HepG2 (cell line): ENCODE data around the gene NOTUM. TPM values are rescaled to one million over a fixed set of nuclear protein-coding genes. Genes with fewer than 3 reads are reported as not detected.

ENCODE experiments used
- ATAD3A ChIP-seq: sonication (generic); formaldehyde crosslinking; IDR thresholded peaks from 2 replicates; pipeline ENCODE4 v1.4.0; 2020; ENCODE audit warnings: missing genetic modification reagents
- ATF1 ChIP-seq: IDR thresholded peaks from 2 replicates; pipeline ENCODE4 v1.6.1; 2016; ENCODE audit warnings: mild to moderate bottlenecking, control low read depth
- BRD4 ChIP-seq: sonication (generic); formaldehyde crosslinking; IDR thresholded peaks from 2 replicates; pipeline ENCODE4 v1.4.0; 2020; ENCODE audit warnings: missing genetic modification reagents
- ELF1 ChIP-seq: sonication (generic); formaldehyde crosslinking; IDR thresholded peaks from 2 replicates; pipeline ENCODE4 v1.4.0; 2020; ENCODE audit warnings: missing genetic modification reagents
- FOXM1 ChIP-seq: sonication (generic); formaldehyde crosslinking; IDR thresholded peaks from 2 replicates; pipeline ENCODE4 v1.5.0; 2020; ENCODE audit warnings: missing genetic modification reagents
- KMT2A ChIP-seq: sonication (generic); formaldehyde crosslinking; IDR thresholded peaks from 2 replicates; pipeline ENCODE4 v1.4.0; 2020; ENCODE audit warnings: missing genetic modification reagents
- POLR2AphosphoS5 ChIP-seq: IDR thresholded peaks from 2 replicates; pipeline ENCODE4 v1.6.1; 2012; ENCODE audit warnings: low read depth, low read length
- SIN3B ChIP-seq: fragments of 150-350 bp; IDR thresholded peaks from 2 replicates; pipeline ENCODE4 v1.6.1; 2014; ENCODE audit warnings: low read length
- SNRNP70 ChIP-seq: fragments of 200-400 bp; formaldehyde crosslinking; IDR thresholded peaks from 2 replicates; pipeline ENCODE4 v1.6.1; 2017; ENCODE audit warnings: mild to moderate bottlenecking, low read depth, low read length, moderate library complexity
- SOX5 ChIP-seq: IDR thresholded peaks from 2 replicates; pipeline ENCODE4 v1.6.1; 2016; ENCODE audit warnings: borderline replicate concordance
- TBL1XR1 ChIP-seq: fragments of 150-350 bp; IDR thresholded peaks from 2 replicates; pipeline ENCODE4 v1.6.1; 2014; ENCODE audit warnings: borderline replicate concordance, low read length; ENCODE audit not compliant: partially characterized antibody
- TRIM24 ChIP-seq: sonication (generic); formaldehyde crosslinking; IDR thresholded peaks from 2 replicates; pipeline ENCODE4 v1.8.0; 2022; ENCODE audit warnings: mild to moderate bottlenecking, missing genetic modification reagents
- ZBTB38 ChIP-seq: sonication (generic); formaldehyde crosslinking; IDR thresholded peaks from 2 replicates; pipeline ENCODE4 v1.5.1; 2020; ENCODE audit warnings: mild to moderate bottlenecking, missing genetic modification reagents
- ZBTB8A ChIP-seq: sonication (generic); formaldehyde crosslinking; IDR thresholded peaks from 2 replicates; pipeline ENCODE4 v1.4.0; 2020; ENCODE audit warnings: mild to moderate bottlenecking, low read depth, missing genetic modification reagents, borderline replicate concordance
- ZNF292 ChIP-seq: sonication (generic); formaldehyde crosslinking; IDR thresholded peaks from 2 replicates; pipeline ENCODE4 v1.8.1; 2022; ENCODE audit warnings: mild to moderate bottlenecking, low read depth, missing genetic modification reagents, borderline replicate concordance
- ZNF563 ChIP-seq: sonication (generic); formaldehyde crosslinking; IDR thresholded peaks from 2 replicates; pipeline ENCODE4 v1.8.0; 2022; ENCODE audit warnings: mild to moderate bottlenecking, moderate library complexity, missing genetic modification reagents
- polyA plus RNA-seq, 8 experiments: library from polyadenylated mRNA; depleted of rRNA in 3 of 8; stranded (reverse) in 7 of 8; unstranded in 1 of 8; fragments of >200 nt; fragmentation: Illumina TruSeq in 4 of 8; extraction: Trizol in 4 of 8; gene quantifications; 2 replicates each; pipeline versions ENCODE4 v1.2.1 to v1.2.3, GENCODE V29; 2011 to 2016; ENCODE audit warnings: low read depth in 4 of 8, missing spikeins in 1 of 8, mixed read lengths in 1 of 8; ENCODE audit not compliant: insufficient read depth in 1 of 8
- total RNA-seq, 5 experiments: library from RNA; depleted of rRNA; stranded (reverse); fragments of >200 nt; fragmentation: Illumina TruSeq; extraction: Trizol; gene quantifications; 2 replicates each; pipeline ENCODE4 v1.2.3, GENCODE V29; 2016; ENCODE audit warnings: low read depth in 1 of 5
- TF ChIP-seq, protein P1 (sequence below): sonication (generic); formaldehyde crosslinking; IDR thresholded peaks from 2 replicates; pipeline ENCODE4 v1.4.0; 2020; ENCODE audit warnings: mild to moderate bottlenecking, missing genetic modification reagents, borderline replicate concordance
- TF ChIP-seq, protein P2 (sequence below): IDR thresholded peaks from 2 replicates; pipeline ENCODE4 v1.6.1; 2012; ENCODE audit warnings: low read depth, low read length, improper control_type of control experiment
- TF ChIP-seq, protein P3 (sequence below): sonication (generic); formaldehyde crosslinking; IDR thresholded peaks from 2 replicates; pipeline ENCODE4 v1.8.1; 2023; ENCODE audit warnings: mild to moderate bottlenecking, missing genetic modification reagents, borderline replicate concordance
- TF ChIP-seq, protein P4 (sequence below): sonication (generic); formaldehyde crosslinking; IDR thresholded peaks from 2 replicates; pipeline ENCODE4 v1.5.0; 2020; ENCODE audit warnings: mild to moderate bottlenecking, missing genetic modification reagents, borderline replicate concordance
- TF ChIP-seq, protein P5 (sequence below): sonication (generic); formaldehyde crosslinking; IDR thresholded peaks from 2 replicates; pipeline ENCODE4 v1.5.0; 2020; ENCODE audit warnings: missing genetic modification reagents

NOTUM gene
- total and polyA plus RNA-seq, 2 of the 13 experiments (the other 11 are each of a cell fraction or from before 2014, with no cell fraction given): 150 to 160 TPM

DNA sequence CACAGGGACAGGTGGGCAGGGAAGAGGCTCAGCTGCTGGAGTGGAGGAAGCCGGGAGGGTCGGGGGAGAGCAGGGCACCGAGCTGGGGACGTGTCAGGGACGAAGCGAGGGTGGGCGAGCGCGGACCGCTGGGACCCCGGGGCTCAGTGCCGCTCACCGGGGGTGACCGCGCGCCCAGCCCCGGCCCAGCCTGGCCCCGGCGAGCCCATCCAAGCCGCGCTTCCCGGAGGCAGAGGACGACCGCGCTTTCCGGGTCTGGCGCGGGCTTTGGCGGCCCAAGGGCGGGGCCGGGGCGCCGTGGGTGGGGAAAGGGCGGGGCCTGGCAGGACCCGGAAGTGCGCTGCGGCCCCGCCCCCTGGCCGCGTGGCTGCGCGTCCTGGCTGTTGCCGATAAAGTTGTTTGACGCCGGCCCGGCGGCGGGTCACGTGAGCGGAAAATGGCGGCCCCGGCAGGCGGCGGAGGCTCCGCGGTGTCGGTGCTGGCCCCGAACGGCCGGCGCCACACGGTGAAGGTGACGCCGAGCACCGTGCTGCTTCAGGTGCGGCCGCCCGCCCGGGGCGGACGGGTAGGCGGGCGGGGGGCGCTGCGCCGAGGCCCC, 16.3 kb upstream of the NOTUM start, which contains the start of gene ASPSCR1 (continued):
- TF ChIP-seq, protein P1, sequence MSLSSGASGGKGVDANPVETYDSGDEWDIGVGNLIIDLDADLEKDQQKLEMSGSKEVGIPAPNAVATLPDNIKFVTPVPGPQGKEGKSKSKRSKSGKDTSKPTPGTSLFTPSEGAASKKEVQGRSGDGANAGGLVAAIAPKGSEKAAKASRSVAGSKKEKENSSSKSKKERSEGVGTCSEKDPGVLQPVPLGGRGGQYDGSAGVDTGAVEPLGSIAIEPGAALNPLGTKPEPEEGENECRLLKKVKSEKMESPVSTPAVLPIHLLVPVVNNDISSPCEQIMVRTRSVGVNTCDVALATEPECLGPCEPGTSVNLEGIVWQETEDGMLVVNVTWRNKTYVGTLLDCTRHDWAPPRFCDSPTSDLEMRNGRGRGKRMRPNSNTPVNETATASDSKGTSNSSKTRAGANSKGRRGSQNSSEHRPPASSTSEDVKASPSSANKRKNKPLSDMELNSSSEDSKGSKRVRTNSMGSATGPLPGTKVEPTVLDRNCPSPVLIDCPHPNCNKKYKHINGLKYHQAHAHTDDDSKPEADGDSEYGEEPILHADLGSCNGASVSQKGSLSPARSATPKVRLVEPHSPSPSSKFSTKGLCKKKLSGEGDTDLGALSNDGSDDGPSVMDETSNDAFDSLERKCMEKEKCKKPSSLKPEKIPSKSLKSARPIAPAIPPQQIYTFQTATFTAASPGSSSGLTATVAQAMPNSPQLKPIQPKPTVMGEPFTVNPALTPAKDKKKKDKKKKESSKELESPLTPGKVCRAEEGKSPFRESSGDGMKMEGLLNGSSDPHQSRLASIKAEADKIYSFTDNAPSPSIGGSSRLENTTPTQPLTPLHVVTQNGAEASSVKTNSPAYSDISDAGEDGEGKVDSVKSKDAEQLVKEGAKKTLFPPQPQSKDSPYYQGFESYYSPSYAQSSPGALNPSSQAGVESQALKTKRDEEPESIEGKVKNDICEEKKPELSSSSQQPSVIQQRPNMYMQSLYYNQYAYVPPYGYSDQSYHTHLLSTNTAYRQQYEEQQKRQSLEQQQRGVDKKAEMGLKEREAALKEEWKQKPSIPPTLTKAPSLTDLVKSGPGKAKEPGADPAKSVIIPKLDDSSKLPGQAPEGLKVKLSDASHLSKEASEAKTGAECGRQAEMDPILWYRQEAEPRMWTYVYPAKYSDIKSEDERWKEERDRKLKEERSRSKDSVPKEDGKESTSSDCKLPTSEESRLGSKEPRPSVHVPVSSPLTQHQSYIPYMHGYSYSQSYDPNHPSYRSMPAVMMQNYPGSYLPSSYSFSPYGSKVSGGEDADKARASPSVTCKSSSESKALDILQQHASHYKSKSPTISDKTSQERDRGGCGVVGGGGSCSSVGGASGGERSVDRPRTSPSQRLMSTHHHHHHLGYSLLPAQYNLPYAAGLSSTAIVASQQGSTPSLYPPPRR (CRISPR knock-in tag): peak; percentile 12; the same call in 1 of the 2 replicates
- TF ChIP-seq ELF1 (CRISPR knock-in tag): peak; percentile 94
- TF ChIP-seq KMT2A (CRISPR knock-in tag): no peak; the same call in 1 of the 2 replicates
- no peak for TF ChIP-seq ZNF292
- TF ChIP-seq, protein P2, sequence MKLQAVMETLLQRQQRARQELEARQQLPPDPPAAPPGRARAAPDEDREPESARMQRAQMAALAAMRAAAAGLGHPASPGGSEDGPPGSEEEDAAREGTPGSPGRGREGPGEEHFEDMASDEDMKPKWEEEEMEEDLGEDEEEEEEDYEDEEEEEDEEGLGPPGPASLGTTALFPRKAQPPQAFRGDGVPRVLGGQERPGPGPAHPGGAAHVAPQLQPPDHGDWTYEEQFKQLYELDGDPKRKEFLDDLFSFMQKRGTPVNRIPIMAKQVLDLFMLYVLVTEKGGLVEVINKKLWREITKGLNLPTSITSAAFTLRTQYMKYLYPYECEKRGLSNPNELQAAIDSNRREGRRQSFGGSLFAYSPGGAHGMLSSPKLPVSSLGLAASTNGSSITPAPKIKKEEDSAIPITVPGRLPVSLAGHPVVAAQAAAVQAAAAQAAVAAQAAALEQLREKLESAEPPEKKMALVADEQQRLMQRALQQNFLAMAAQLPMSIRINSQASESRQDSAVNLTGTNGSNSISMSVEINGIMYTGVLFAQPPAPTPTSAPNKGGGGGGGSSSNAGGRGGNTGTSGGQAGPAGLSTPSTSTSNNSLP: no peak
- no peak for TF ChIP-seq ZBTB8A (CRISPR knock-in tag)
- TF ChIP-seq BRD4 (CRISPR knock-in tag): peak; percentile 89
- 0 out of 2 replicates have a peak, but pooled peaks have one; percentile 49 for TF ChIP-seq TRIM24 (CRISPR knock-in tag)
- TF ChIP-seq ATF1: no peak
- TF ChIP-seq, protein P3, sequence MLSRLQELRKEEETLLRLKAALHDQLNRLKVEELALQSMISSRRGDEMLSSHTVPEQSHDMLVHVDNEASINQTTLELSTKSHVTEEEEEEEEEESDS (CRISPR knock-in tag): peak; percentile 93; the same call in 1 of the 2 replicates
- peak; percentile 81 for TF ChIP-seq POLR2AphosphoS5
- no peak for TF ChIP-seq ATAD3A
- TF ChIP-seq FOXM1: no peak
- TF ChIP-seq SOX5 (CRISPR knock-in tag): peak; percentile 66; the same call in 1 of the 2 replicates
- TF ChIP-seq, protein P4, sequence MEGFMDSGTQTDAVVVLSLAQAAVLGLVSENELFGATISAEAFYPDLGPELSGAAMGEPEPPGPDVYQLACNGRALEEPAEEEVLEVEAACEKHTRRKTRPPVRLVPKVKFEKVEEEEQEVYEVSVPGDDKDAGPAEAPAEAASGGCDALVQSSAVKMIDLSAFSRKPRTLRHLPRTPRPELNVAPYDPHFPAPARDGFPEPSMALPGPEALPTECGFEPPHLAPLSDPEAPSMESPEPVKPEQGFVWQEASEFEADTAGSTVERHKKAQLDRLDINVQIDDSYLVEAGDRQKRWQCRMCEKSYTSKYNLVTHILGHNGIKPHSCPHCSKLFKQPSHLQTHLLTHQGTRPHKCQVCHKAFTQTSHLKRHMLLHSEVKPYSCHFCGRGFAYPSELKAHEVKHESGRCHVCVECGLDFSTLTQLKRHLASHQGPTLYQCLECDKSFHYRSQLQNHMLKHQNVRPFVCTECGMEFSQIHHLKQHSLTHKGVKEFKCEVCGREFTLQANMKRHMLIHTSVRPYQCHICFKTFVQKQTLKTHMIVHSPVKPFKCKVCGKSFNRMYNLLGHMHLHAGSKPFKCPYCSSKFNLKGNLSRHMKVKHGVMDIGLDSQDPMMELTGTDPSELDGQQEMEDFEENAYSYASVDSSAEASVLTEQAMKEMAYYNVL (CRISPR knock-in tag): peak; percentile 67
- TF ChIP-seq SNRNP70: no peak
- TF ChIP-seq, protein P5, sequence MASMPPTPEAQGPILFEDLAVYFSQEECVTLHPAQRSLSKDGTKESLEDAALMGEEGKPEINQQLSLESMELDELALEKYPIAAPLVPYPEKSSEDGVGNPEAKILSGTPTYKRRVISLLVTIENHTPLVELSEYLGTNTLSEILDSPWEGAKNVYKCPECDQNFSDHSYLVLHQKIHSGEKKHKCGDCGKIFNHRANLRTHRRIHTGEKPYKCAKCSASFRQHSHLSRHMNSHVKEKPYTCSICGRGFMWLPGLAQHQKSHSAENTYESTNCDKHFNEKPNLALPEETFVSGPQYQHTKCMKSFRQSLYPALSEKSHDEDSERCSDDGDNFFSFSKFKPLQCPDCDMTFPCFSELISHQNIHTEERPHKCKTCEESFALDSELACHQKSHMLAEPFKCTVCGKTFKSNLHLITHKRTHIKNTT (CRISPR knock-in tag): peak; percentile 6; the same call in 1 of the 2 replicates
- TF ChIP-seq TBL1XR1: peak; percentile 51
- no peak for TF ChIP-seq SIN3B
- TF ChIP-seq ZNF563 (CRISPR knock-in tag): peak; percentile 91
- TF ChIP-seq ZBTB38 (CRISPR knock-in tag): no peak; the same call in 1 of the 2 replicates
